HuH-7.5 (cell line): Measurements from ENCODE around the gene SMAGP.
"Not testable (repeated sequence)": the region's sequence is repeated elsewhere in the genome, so short reads cannot be mapped to it uniquely, and the experiment has no call there.

Experiments used
- DNase-seq: peaks from one replicate; pipeline ENCODE4 v3.0.0; 2011; ENCODE audit warnings: low spot score

The SMAGP gene

GRCh38 chr12:51270067-51270950 lies at the start of gene SMAGP:
Gene SMAGP, minus strand, starts transcription at chr12:51270415. Its CDS starts 1,137 bp downstream, at chr12:51269278.
- DNase-seq = peak; percentile 61

GRCh38 chr12:51318846-51319599 lies 48.8 kb upstream of the SMAGP start:
- DNase-seq = no peak

- DNase-seq = not testable (repeated sequence)
These were observed 48.0 kb upstream of the SMAGP start for GRCh38 chr12:51318057-51318806.

- DNase-seq = no peak
These were observed 41.2 kb upstream of the SMAGP start for GRCh38 chr12:51311389-51311788.

- no peak for DNase-seq
These were observed 37.7 kb upstream of the SMAGP start for GRCh38 chr12:51307655-51308593.

- no peak for DNase-seq
These were observed 36.3 kb upstream of the SMAGP start for GRCh38 chr12:51306507-51306906.

GRCh38 chr12:51300768-51301167 lies 30.6 kb upstream of the SMAGP start:
- DNase-seq = not testable (repeated sequence)

GRCh38 chr12:51295651-51296050 lies 25.4 kb upstream of the SMAGP start:
- no peak for DNase-seq

- DNase-seq = not testable (repeated sequence)
These were observed 23.9 kb upstream of the SMAGP start for GRCh38 chr12:51294097-51294496.

- DNase-seq = no peak
These were observed 23.5 kb upstream of the SMAGP start for GRCh38 chr12:51293696-51294095.

- DNase-seq = peak; percentile 21
These were observed 21.6 kb upstream of the SMAGP start for GRCh38 chr12:51291603-51292513.

GRCh38 chr12:51285843-51286242 lies 15.6 kb upstream of the SMAGP start:
- no peak for DNase-seq

- no peak for DNase-seq
These were observed 11.1 kb upstream of the SMAGP start for GRCh38 chr12:51281202-51281924.

GRCh38 chr12:51275088-51275487 lies 4.9 kb upstream of the SMAGP start:
- no peak for DNase-seq

GRCh38 chr12:51272810-51273209 lies 2.6 kb upstream of the SMAGP start:
- DNase-seq = not testable (repeated sequence)

GRCh38 chr12:51270951-51271518 lies 820 bp upstream of the SMAGP start:
- no peak for DNase-seq

- peak; percentile 79 for DNase-seq
These were observed 795 bp downstream of the SMAGP start for GRCh38 chr12:51269174-51270066.

GRCh38 chr12:51265024-51265423 lies 5.2 kb downstream of the SMAGP start:
- no peak for DNase-seq
